Measurements from ENCODE around the gene LALBA. TPM values are rescaled to one million over a fixed set of nuclear protein-coding genes. Genes with fewer than 3 reads are reported as not detected.
"Not testable (repeated sequence)": the region's sequence is repeated elsewhere in the genome, so short reads cannot be mapped to it uniquely, and the experiment has no call there.

The LALBA gene
- total RNA-seq, 2 experiments from 2014 or later, result not detected

GRCh38 chr12:48556631-48557030 lies 13.2 kb downstream of the LALBA start:
- H3K4me3 Mint-ChIP-seq, result no peak overlapping the region
- ChIA-PET POLR2A (no interaction called here), CTCF (interaction anchor here (0.6 to 3.0 kb wide), 4 partner anchors 8 to 62 kb away, joined by 3 to 13 read pairs (median 4); no protein-coding TSS in a partner anchor)
- H3K27me3 Mint-ChIP-seq, result peaks cover 1% of the 10 kb centered on the region
- no peaks in the 10 kb centered on the region for H3K4me1 Mint-ChIP-seq (ENCODE audit: low read depth)
- no peaks in the 10 kb centered on the region for H3K9me3 Mint-ChIP-seq
- ATAC-seq (no peak), DNase-seq (no peak)
- TF ChIP-seq CTCF (IDR thresholded peaks at IDR 0.05), result no peak
- no peak overlapping the region for H3K27ac Mint-ChIP-seq
- intact Hi-C loops (cut with micrococcal nuclease), result no loop called here
- no peaks in the 10 kb centered on the region for H3K36me3 Mint-ChIP-seq (ENCODE audit: low read depth)

GRCh38 chr12:48553666-48554343 lies 16.0 kb downstream of the LALBA start:
- H3K4me3 Mint-ChIP-seq; DNase-seq; H3K4me1 Mint-ChIP-seq (ENCODE audit: low read depth); POLR2A ChIA-PET; ATAC-seq; H3K27me3 Mint-ChIP-seq; H3K27ac Mint-ChIP-seq; intact Hi-C loops (cut with micrococcal nuclease); H3K36me3 Mint-ChIP-seq (ENCODE audit: low read depth); H3K9me3 Mint-ChIP-seq: not testable (repeated sequence)
- CTCF ChIA-PET, result interaction anchor here (1.9 kb wide), 1 partner anchor 11 kb away, joined by 4 read pairs; no protein-coding TSS in a partner anchor

GRCh38 chr12:48551636-48552035 lies 18.2 kb downstream of the LALBA start:
- H3K4me3 Mint-ChIP-seq; H3K9me3 Mint-ChIP-seq; POLR2A ChIA-PET; H3K36me3 Mint-ChIP-seq (ENCODE audit: low read depth); H3K27ac Mint-ChIP-seq; DNase-seq; H3K27me3 Mint-ChIP-seq; intact Hi-C loops (cut with micrococcal nuclease); CTCF ChIA-PET; H3K4me1 Mint-ChIP-seq (ENCODE audit: low read depth); ATAC-seq: not testable (repeated sequence)

GRCh38 chr12:48547012-48547411 lies 22.8 kb downstream of the LALBA start:
- H3K36me3 Mint-ChIP-seq (ENCODE audit: low read depth); H3K9me3 Mint-ChIP-seq; DNase-seq; H3K4me1 Mint-ChIP-seq (ENCODE audit: low read depth); ATAC-seq; POLR2A ChIA-PET; H3K27me3 Mint-ChIP-seq; H3K4me3 Mint-ChIP-seq; intact Hi-C loops (cut with micrococcal nuclease); H3K27ac Mint-ChIP-seq: not testable (repeated sequence)
- CTCF ChIA-PET, result interaction anchor here (10.1 kb wide), 1 partner anchor 71 kb away, joined by 217 read pairs; no protein-coding TSS in a partner anchor

GRCh38 chr12:48545833-48546469 lies 23.9 kb downstream of the LALBA start:
- ChIA-PET POLR2A (no interaction called here), CTCF (interaction anchor here (10.1 kb wide), 1 partner anchor 72 kb away, joined by 217 read pairs; no protein-coding TSS in a partner anchor)
- peaks cover 2% of the 10 kb centered on the region for H3K9me3 Mint-ChIP-seq
- TF ChIP-seq CTCF (IDR thresholded peaks at IDR 0.05), result no peak
- DNase-seq (no peak), ATAC-seq (no peak)
- peaks cover 4% of the 10 kb centered on the region for H3K27me3 Mint-ChIP-seq
- no peak overlapping the region for H3K27ac Mint-ChIP-seq
- H3K4me1 Mint-ChIP-seq (ENCODE audit: low read depth), result peaks cover 9% of the 10 kb centered on the region
- H3K4me3 Mint-ChIP-seq, result no peak overlapping the region
- intact Hi-C loops (cut with micrococcal nuclease), result no loop called here
- no peaks in the 10 kb centered on the region for H3K36me3 Mint-ChIP-seq (ENCODE audit: low read depth)

GRCh38 chr12:48542300-48542928 lies 27.4 kb downstream of the LALBA start:
- peak; percentile 34 for ATAC-seq
- TF ChIP-seq CTCF (IDR thresholded peaks at IDR 0.05), result peak; percentile 79
- CTCF ChIA-PET, result interaction anchor here (0.7 to 10.1 kb wide), 29 partner anchors 9 to 348 kb away, joined by 3 to 217 read pairs (median 4); no protein-coding TSS in a partner anchor

More at GRCh38 chr12:48542300-48542928, 27.4 kb downstream of the LALBA start:
- DNase-seq, result peak; percentile 75
- intact Hi-C loops (cut with micrococcal nuclease), result no loop called here
- Mint-ChIP-seq H3K4me1 (ENCODE audit: low read depth) (peaks cover 23% of the 10 kb centered on the region), H3K36me3 (ENCODE audit: low read depth) (no peaks in the 10 kb centered on the region), H3K9me3 (no peaks in the 10 kb centered on the region), H3K4me3 (no peak overlapping the region), H3K27ac (no peak overlapping the region), H3K27me3 (peaks cover 4% of the 10 kb centered on the region)
- POLR2A ChIA-PET, result interaction anchor here (0.8 kb wide), 1 partner anchor 16 kb away, joined by 3 read pairs; no protein-coding TSS in a partner anchor

Measured in activated CD8-positive, alpha-beta T cell treated with anti-CD3 and anti-CD28 coated beads for 36 hours (primary cell).